HepG2 (cell line): Measurements from ENCODE around the gene PDZD7. TPM values are rescaled to one million over a fixed set of nuclear protein-coding genes. Genes with fewer than 3 reads are reported as not detected.

Experiments
- AKAP8 ChIP-seq: sonication (generic); formaldehyde crosslinking; IDR thresholded peaks from 2 replicates; pipeline ENCODE4 v1.5.1; 2020; ENCODE audit warnings: mild to moderate bottlenecking, missing genetic modification reagents
- ARID3A ChIP-seq: IDR thresholded peaks from 2 replicates; pipeline ENCODE4 v1.6.1; 2012; ENCODE audit warnings: low read depth, low read length, improper control_type of control experiment
- CENPT ChIP-seq: sonication (generic); formaldehyde crosslinking; IDR thresholded peaks from 2 replicates; pipeline ENCODE4 v1.8.0; 2022; ENCODE audit warnings: low read depth, mild to moderate bottlenecking, moderate library complexity, missing genetic modification reagents
- JUNB ChIP-seq: sonication (generic); formaldehyde crosslinking; IDR thresholded peaks from 2 replicates; pipeline ENCODE4 v1.8.0; 2022; ENCODE audit warnings: missing genetic modification reagents, mild to moderate bottlenecking, borderline replicate concordance
- SRSF9 ChIP-seq: fragments of 200-400 bp; formaldehyde crosslinking; IDR thresholded peaks from 2 replicates; pipeline ENCODE4 v1.6.1; 2018; ENCODE audit warnings: borderline replicate concordance, mild to moderate bottlenecking, low read depth, low read length; ENCODE audit not compliant: insufficient read depth, poor library complexity, severe bottlenecking
- TARDBP ChIP-seq: sonication (generic); formaldehyde crosslinking; IDR thresholded peaks from 2 replicates; pipeline ENCODE4 v1.8.0; 2022; ENCODE audit warnings: mild to moderate bottlenecking, missing genetic modification reagents
- ZBTB46 ChIP-seq: sonication (generic); formaldehyde crosslinking; IDR thresholded peaks from 2 replicates; pipeline ENCODE4 v1.4.0; 2020; ENCODE audit warnings: mild to moderate bottlenecking, missing genetic modification reagents, borderline replicate concordance
- ZFX ChIP-seq: sonication (generic); formaldehyde crosslinking; IDR thresholded peaks from 2 replicates; pipeline ENCODE4 v1.4.0; 2020; ENCODE audit warnings: mild to moderate bottlenecking, low read depth, missing genetic modification reagents, moderate library complexity
- ZKSCAN1 ChIP-seq: fragments of 150-350 bp; IDR thresholded peaks from 2 replicates; pipeline ENCODE4 v1.6.1; 2014; ENCODE audit warnings: low read length
- ZNF329 ChIP-seq: sonication (generic); formaldehyde crosslinking; IDR thresholded peaks from 2 replicates; pipeline ENCODE4 v1.9.0; 2021; ENCODE audit warnings: low read depth, mild to moderate bottlenecking, missing genetic modification reagents
- ZNF720 ChIP-seq: sonication (generic); formaldehyde crosslinking; IDR thresholded peaks from 2 replicates; pipeline ENCODE4 v1.4.0; 2020; ENCODE audit warnings: missing genetic modification reagents
- polyA plus RNA-seq, 8 experiments: library from polyadenylated mRNA; depleted of rRNA in 3 of 8; stranded (reverse) in 7 of 8; unstranded in 1 of 8; fragments of >200 nt; fragmentation: Illumina TruSeq in 4 of 8; extraction: Trizol in 4 of 8; gene quantifications; 2 replicates each; pipeline versions ENCODE4 v1.2.1 to v1.2.3, GENCODE V29; 2011 to 2016; ENCODE audit warnings: low read depth in 4 of 8, missing spikeins in 1 of 8, mixed read lengths in 1 of 8; ENCODE audit not compliant: insufficient read depth in 1 of 8
- total RNA-seq, 5 experiments: library from RNA; depleted of rRNA; stranded (reverse); fragments of >200 nt; fragmentation: Illumina TruSeq; extraction: Trizol; gene quantifications; 2 replicates each; pipeline ENCODE4 v1.2.3, GENCODE V29; 2016; ENCODE audit warnings: low read depth in 1 of 5
- TF ChIP-seq, protein P1 (sequence below), 2 experiments: sonication (generic) in 1 of 2; formaldehyde crosslinking in 1 of 2; IDR thresholded peaks; 2 replicates each; pipeline versions ENCODE4 v1.4.0 to v1.6.1; 2016 to 2020; ENCODE audit warnings: borderline replicate concordance in 1 of 2, low read depth in 1 of 2, mild to moderate bottlenecking in 1 of 2, missing genetic modification reagents in 1 of 2
- TF ChIP-seq, protein P2 (sequence below): sonication (generic); formaldehyde crosslinking; IDR thresholded peaks from 2 replicates; pipeline ENCODE4 v1.4.0; 2020; ENCODE audit warnings: missing genetic modification reagents

PDZD7 gene
- total and polyA plus RNA-seq, 2 of the 13 experiments (the other 11 are each of a cell fraction or from before 2014, with no cell fraction given) = 0.58 to 0.73 TPM

GRCh38 chr10:100998991-100999741 is 31.8 kb downstream of the PDZD7 start (continued):
- TF ChIP-seq SRSF9 (no peak), JUNB (CRISPR knock-in tag) (peak; percentile 48; the same call in 1 of the 2 replicates), ARID3A (no peak), TARDBP (CRISPR knock-in tag) (peak; percentile 74; the same call in 1 of the 2 replicates), ZFX (CRISPR knock-in tag) (peak; percentile 58), AKAP8 (CRISPR knock-in tag) (peak; percentile 99), ZNF329 (CRISPR knock-in tag) (peak; percentile 70; the same call in 1 of the 2 replicates), CENPT (CRISPR knock-in tag) (peak; percentile 58; the same call in 1 of the 2 replicates), ZBTB46 (CRISPR knock-in tag) (no peak), ZNF720 (CRISPR knock-in tag) (0 out of 2 replicates have a peak, but pooled peaks have one; percentile 3), ZKSCAN1 (no peak)
- TF ChIP-seq, protein P1, sequence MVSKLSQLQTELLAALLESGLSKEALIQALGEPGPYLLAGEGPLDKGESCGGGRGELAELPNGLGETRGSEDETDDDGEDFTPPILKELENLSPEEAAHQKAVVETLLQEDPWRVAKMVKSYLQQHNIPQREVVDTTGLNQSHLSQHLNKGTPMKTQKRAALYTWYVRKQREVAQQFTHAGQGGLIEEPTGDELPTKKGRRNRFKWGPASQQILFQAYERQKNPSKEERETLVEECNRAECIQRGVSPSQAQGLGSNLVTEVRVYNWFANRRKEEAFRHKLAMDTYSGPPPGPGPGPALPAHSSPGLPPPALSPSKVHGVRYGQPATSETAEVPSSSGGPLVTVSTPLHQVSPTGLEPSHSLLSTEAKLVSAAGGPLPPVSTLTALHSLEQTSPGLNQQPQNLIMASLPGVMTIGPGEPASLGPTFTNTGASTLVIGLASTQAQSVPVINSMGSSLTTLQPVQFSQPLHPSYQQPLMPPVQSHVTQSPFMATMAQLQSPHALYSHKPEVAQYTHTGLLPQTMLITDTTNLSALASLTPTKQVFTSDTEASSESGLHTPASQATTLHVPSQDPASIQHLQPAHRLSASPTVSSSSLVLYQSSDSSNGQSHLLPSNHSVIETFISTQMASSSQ (IDR thresholded peaks at IDR 0.05; ENCODE audit: low read depth) = no peak
- TF ChIP-seq, protein P1 (CRISPR knock-in tag; IDR thresholded peaks at IDR 0.05; ENCODE audit: borderline replicate concordance) = peak; percentile 68
- TF ChIP-seq, protein P2, sequence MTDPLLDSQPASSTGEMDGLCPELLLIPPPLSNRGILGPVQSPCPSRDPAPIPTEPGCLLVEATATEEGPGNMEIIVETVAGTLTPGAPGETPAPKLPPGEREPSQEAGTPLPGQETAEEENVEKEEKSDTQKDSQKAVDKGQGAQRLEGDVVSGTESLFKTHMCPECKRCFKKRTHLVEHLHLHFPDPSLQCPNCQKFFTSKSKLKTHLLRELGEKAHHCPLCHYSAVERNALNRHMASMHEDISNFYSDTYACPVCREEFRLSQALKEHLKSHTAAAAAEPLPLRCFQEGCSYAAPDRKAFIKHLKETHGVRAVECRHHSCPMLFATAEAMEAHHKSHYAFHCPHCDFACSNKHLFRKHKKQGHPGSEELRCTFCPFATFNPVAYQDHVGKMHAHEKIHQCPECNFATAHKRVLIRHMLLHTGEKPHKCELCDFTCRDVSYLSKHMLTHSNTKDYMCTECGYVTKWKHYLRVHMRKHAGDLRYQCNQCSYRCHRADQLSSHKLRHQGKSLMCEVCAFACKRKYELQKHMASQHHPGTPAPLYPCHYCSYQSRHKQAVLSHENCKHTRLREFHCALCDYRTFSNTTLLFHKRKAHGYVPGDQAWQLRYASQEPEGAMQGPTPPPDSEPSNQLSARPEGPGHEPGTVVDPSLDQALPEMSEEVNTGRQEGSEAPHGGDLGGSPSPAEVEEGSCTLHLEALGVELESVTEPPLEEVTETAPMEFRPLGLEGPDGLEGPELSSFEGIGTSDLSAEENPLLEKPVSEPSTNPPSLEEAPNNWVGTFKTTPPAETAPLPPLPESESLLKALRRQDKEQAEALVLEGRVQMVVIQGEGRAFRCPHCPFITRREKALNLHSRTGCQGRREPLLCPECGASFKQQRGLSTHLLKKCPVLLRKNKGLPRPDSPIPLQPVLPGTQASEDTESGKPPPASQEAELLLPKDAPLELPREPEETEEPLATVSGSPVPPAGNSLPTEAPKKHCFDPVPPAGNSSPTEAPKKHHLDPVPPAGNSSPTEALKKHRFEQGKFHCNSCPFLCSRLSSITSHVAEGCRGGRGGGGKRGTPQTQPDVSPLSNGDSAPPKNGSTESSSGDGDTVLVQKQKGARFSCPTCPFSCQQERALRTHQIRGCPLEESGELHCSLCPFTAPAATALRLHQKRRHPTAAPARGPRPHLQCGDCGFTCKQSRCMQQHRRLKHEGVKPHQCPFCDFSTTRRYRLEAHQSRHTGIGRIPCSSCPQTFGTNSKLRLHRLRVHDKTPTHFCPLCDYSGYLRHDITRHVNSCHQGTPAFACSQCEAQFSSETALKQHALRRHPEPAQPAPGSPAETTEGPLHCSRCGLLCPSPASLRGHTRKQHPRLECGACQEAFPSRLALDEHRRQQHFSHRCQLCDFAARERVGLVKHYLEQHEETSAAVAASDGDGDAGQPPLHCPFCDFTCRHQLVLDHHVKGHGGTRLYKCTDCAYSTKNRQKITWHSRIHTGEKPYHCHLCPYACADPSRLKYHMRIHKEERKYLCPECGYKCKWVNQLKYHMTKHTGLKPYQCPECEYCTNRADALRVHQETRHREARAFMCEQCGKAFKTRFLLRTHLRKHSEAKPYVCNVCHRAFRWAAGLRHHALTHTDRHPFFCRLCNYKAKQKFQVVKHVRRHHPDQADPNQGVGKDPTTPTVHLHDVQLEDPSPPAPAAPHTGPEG (CRISPR knock-in tag) = no peak
